LoVo (cell line): ENCODE results near the gene SHISA3.

Experiments used
- DNase-seq: peaks from one replicate; pipeline ENCODE4 v3.0.0-alpha.2; 2016; ENCODE audit warnings: low spot score

SHISA3 gene

DNA sequence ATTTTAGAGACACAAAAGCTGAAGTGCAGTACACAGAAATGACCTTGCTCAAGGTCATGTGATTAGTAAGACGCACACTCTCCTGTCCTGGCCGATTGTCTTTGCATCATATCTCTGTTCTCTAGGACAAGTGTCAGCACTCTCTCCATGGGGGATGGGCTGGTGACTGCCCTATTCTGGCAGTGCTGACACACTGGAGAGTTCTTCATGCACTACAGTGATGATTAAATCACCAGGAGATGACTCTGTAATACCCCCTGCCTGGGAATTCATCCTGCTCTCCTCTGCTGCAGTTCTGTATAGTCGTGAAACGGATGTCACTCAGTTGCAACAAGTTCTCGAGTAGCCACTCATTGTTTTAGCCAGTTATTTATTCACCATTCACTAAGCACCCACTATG lies 5.3 kb upstream of the SHISA3 start:
- DNase-seq, result no peak

DNA sequence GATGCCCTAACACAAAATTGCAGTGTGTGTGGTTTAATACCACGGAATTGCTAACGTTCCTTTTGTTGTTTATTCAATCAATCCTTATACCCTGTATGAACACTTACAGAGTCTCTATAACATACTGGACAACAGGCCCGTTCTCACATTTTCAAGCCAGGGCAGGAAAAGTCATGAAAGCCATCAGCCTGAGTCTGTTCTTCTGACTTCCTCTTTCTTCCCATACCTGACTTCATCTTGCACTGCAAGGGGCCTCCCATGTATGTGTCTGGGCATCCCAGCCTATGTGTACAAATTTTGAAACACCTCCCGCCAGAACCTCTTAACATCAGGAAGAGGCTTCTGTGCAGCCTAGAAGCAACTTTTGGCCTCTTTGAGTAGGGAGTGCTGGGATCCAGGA lies 4.9 kb upstream of the SHISA3 start:
- DNase-seq, result no peak

DNA sequence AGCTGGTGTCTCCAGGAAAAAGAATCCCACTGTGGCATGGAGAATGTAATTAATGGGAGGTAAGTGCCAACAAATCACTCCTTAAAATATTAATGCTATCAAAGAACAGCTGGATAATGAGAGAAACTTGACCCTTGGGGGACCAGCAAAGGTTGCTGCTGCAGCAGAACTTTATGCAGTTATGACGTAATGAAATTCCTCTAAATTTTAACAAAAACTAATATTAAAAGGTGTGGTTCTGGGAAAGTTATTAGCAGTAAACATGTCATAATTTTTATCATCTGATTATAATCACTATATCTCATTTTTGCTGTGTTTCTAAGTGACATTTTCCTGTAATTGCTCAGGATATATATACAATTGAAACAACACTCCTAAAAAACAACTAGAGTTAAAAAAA lies 1.7 kb upstream of the SHISA3 start:
- no peak for DNase-seq

DNA sequence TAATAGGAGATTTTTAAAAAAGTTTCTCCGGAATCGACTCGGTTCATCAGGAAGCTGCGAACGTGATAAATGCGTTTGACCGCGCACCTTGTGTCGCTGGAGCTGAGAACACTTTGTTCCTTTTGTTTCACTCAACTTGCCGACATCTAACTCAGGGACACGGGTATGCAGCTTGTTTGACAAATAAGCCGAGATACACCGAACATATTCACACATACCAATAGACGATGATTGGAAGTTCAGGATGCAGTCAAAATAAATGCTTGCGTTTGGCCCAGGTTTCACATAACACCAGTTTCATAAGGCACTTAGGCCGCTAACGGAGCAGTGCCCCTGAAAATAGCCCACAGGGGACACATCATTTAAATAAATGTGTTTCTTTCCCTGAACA lies 932 bp upstream of the SHISA3 start:
- no peak for DNase-seq

DNA sequence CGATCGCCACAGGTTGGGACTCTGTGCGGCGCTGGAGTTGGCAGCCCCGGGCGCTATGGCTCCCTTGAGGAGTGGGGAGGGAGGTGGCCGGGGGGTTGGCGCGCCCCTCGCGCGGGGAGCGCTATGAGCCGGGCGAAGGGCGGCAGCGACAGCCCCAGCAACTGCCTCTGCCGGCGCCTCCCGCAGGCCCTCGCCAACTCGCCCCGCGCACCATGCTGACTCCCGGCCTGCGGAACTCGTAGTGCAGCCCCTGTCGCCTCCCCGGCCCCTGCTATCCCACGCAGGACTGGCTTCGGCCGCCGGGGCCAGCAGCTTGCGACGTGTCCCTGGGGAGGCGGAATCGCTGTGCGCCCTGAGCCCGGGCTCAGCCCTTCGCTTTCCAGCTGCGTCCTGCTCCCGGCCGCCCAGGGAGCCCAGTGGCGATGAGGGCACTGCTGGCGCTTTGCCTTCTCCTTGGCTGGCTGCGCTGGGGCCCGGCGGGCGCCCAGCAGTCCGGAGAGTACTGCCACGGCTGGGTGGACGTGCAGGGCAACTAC lies 415 bp downstream of the SHISA3 start:
- DNase-seq, result no peak

DNA sequence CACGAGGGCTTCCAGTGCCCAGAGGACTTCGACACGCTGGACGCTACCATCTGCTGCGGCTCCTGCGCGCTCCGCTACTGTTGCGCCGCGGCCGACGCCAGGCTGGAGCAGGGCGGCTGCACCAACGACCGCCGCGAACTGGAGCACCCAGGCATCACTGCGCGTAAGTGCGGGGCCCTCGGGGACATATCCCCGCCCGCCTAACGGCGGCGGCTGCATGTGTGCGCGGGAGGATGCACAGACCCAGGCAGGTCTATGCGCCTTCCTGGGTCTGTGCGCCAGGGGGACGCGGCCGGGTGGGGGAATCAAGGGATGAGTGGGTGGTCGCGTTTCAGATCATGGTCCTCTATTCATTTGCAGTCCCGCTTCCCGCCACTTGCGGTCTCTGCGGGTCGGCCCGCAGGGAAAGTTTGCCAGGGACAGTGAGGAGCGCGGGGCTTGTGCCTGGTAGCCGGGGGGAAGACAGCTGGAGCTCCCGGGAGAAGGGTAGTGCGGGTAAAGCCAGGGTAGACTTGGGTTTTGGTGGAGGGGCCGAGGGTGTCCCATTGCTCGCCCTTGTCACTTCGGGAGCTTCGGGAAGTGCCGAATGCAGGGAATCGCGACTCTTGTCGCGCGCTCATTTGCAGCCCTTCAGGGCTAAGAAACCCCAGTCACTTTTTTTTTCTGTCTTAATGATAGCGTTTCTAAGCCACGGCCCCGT lies 1.0 kb downstream of the SHISA3 start:
- no peak for DNase-seq

DNA sequence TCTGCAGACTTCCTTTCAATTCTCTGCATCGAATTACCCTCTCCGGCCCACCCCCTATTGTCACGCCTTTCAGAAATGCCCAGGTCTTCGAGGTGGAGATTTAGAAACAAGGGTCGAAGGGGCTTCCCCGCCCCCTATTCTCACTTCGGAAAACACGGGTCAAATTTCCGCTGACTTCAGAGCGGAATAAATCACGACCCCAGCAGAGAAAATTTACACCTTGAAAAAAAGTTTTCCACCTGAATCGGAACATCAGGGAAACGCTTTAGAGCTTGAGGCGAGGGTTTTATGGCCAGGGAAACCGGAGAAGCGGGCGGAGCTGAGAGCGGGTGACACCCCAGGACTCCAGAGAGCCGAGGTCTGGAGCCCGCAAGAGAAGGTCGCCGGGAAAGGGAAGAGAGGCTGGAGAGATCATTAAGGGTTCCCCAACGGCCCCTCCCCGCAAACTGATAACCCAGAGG lies 1.6 kb downstream of the SHISA3 start:
- no peak for DNase-seq

DNA sequence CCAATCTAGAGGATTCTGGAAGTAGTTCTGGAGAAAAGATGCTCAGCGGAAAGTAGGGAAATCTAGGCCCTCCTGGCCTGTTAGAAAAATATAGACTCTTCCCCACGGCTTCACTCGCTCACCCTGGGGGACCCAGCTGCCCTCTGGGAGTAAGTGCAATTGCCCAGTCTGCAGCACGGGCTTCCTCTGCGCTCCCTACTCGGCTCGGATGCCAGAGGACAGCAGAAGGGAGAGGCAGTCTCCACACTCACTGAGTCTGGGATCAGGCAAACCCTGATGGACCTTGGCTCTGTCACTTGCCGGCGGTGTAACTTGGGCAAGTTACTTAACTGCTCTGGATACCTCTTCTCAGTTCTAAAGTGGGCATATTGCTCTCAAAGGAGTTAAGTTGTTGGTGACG lies 2.1 kb downstream of the SHISA3 start:
- no peak for DNase-seq

DNA sequence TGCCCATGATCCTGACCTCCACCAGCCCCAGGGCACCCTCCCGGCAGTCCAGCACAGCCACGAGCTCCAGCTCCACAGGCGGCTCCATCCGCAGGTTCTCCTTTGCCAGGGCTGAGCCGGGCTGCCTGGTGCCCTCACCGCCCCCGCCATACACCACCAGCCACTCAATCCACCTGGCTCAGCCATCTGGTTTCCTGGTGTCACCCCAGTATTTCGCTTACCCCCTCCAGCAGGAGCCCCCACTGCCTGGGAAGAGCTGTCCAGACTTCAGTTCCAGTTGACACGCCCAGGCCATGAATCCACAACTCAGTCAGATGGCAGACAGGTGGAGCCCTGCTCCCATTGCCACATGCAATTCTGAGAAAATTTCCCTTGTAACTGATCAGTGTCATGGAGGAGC lies 3.9 kb downstream of the SHISA3 start:
- DNase-seq, result no peak

DNA sequence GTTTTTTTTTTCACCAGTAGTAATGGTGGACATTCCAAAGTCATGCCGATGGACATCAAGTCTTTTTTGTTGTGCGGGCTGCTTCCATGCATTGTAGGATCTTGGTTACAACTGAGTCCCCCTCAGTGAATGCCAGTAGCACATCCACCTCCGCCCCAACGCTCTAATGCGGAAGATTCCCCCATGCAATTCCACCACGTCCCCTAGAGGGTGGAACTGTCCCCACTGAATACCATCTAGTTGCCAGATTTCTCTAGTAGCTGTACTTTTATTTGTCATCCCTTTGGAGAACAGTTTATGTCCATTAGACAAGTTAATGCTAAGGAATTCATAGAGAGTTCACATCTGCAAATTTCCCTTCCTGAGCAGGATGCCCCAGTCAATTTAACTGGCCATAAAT lies 6.7 kb downstream of the SHISA3 start:
- DNase-seq, result no peak

DNA sequence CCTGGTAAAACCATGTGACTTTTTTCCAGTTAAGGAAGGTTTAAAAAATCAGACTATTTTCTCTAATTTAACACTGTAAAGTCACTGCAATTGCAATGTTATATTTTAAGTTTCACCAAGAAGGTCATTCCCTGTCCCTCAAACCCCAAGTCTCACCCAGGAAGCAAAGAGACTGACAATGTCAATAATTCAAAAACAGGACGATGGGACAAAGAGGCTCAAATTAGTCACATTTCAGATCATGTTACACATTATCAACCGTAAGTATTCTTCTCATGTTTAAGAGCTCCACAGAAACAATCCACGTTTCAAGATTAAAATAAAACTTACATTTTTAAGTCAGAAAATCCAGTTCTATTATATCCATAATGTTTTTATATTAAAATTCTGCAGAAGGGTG lies 13.2 kb downstream of the SHISA3 start:
- no peak for DNase-seq

DNA sequence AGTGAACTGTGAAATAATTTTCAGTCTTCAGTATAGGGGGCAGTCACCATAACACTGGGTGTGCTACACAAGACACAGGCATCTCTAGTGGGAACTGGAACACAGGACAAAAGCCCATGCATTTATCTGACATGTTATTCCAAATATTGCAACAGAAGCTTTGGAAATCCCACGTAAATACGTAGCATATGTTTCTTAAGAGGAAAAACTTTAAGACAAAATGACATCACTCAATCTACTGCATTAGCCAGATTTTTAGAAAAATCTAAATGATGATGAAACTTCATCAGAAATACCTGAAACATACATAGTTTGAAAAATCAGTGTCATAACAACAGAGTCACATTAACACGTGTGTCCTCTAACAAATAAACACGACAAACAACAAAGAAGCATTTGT lies 14.5 kb downstream of the SHISA3 start:
- no peak for DNase-seq

DNA sequence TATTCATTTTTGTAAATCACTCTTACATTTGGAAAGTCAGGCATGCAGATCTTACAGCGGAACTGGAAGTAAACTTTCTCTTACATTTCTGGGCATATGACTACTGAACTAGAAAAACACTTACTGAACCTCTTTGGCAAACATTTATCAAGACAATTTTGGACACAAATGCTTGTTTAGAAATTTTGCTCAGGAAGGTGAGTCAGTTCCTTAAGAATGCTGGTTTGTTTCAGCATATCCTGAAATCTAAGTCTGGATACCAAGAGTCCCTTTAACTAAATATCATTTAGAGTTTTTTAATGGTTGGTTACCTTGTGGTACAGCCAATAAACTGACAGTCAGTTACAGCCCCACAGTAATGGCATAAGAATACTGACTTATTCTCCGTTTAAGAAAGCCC lies 15.0 kb downstream of the SHISA3 start:
- DNase-seq, result no peak

DNA sequence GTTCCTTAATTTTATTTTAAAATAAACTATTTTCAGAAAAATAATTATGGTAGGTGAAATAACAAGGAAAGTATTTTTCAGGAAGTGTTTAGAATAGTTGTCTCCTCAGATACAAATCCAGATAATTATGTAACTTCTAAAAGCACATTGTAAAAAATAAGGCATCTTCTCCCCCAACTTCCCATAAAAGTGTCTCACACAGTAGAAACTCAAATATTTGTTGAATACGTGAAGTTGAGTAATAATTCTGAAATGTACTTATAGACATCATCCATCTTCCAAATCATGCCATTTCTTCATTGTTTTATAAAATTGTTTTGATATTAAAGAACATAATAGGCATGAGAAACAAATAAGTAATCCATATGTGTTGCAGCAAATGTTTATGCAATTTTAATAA lies 18.0 kb downstream of the SHISA3 start:
- no peak for DNase-seq

DNA sequence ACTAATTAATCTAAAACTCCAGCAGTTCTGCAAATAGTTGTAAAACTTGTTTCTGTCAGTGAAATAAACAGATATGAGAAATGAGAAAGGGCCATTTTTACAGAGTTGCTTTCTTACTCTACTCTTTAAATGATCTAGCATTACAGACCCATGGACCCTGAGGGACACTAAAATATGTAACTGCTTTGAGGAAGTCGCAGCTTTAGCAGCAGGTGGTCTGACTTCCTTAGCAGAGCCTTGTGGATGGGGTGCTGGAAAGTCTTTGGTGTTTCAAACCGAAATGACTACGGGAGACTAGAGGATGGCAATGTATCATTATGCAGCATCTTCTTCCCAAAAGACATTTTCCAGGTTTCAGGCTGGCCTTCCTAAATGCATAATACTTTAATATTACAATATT lies 18.7 kb downstream of the SHISA3 start:
- DNase-seq, result no peak

DNA sequence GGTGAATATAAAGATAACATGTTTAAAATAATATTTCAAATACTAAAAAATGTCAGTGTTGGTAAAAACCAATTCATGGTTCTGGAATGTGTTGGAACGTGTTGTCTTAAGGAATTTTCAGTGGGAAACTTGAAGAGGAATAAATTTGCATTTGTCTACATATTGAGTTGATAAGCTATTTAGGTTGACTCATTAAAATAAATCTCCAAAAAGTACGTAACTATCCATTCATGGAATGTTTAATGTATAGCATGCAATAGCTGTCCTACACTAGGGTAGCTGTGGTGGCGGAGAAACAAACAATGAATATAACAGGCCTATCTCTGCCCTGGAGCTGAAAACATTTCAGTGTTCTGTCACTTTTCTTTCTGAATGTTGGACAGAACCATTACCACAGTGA lies 20.3 kb downstream of the SHISA3 start:
- no peak for DNase-seq

DNA sequence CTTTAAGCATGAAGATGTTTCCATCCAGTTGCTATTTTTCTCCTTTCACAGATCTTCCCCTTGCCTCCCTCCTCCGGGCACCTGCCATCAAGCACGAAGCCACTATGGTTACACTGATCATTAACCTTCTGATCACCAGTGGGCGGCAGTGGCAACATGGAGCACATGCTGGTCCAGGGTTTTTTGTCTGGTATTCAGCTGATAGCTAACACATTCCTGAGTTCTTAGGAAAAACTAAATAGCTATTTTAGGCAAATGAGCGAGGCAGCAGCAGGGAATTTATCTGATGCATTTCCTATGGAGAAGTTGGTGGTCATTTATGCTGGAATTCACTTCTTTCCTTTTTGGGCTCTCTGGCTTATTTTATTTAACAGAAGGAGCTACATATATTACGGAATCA lies 22.9 kb downstream of the SHISA3 start:
- DNase-seq, result no peak

DNA sequence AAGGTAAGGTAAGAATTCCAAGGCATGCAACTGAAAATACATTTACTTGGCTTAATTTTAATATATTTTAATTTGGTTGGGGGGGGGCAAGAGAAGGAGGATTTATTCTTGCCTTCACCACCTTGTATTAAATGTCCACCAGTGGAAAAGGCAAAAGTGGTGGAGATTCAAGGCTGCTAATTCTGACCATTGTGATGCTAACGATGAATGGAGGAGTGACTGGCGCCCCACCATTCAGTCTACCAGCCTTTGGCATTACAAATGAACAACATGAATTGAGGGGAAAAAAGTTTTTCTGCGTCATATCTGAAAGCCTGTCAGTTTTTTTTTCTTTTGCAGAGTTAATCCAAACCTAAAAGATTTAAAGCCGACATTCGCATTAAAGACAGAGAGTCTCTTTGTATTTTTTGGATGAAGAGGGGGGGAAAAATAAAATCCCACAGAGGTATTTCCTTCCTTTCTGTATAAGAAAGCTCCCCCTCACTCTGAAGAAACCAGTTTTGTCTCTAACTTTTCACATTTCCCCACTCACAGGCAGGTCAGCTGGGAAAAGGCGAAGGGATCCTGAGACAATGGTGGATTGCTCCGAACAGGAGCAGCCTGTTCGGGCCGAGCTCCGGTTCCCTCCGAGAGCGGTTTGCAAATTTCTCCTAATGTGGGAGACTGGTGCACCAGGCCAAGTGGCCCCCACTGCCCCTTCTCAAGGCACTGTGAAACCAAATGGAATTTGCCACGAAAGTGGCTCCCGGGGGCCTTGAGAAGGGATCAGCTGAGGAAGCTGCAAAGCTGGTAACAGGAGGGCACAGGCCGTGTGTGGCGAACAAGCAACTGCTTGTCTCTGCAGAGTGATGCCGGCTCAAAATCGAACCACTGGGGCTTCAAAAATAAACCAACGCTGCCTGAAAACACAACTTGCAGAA lies 28.1 kb downstream of the SHISA3 start:
- no peak for DNase-seq

DNA sequence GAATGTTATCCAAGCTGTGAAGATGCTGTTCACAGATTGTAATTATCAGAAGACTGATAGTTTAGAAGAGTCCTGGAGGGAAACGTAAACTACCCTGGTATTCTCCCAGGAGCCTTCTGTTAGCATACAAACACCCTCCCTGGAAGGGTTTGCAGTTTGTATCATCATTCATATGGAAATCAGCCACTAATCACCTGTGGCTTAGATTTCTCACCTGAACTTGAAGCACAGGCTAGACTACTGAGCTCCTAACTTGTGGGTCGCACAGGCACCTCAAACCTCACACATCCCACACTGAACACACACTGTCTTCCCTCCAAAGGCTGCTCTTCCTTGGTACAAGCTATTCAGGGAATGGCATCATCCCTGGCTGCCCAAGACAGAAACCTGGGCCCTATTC lies 30.7 kb downstream of the SHISA3 start:
- no peak for DNase-seq

DNA sequence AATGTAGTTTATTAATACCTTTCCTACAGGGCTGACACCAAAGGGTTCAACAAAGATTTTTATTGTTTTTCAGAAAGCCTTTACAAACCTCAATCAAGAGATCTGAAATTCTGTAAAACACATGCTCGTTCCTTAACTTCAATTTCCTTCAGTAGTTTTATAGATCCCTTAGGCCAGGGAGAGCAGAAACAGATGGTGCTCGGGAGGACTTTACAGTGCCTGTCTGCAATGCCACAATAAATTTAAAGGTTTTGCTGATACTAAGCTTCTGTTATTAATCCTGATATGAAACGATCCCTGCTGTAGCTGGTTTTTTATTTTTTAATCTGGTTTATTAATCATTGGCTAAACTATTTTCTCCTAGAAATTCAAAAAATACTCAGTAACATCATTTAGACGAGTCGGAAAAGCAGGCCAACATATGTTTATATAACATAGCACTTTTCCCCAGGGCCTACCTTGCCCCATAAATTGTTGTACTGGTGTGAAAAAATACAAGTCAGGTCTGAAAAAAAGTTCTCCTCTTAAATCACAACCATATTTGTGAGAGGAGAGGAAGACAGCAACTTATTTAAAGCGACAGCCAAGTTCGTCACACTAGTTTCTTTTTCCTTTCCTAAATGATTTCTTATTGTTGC lies 39.8 kb downstream of the SHISA3 start:
- DNase-seq, result no peak

DNA sequence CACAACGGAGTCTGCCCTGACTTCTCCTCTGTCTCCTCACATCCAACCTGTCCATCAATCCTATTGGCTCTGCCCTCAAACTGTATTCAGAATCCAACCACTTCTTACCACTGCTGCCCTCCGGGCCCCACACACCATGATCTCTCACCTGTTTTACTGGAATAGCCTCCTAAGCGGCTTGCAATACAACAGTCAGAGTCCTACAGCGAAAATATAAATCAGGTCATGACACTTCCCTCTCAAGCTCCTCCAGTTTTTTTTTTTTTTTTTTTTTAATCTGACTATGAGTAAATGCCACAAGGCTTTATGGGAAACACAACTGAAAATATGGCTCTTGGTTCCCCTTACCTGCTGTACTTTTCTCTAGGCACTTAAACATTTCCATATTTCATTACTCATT lies 42.8 kb downstream of the SHISA3 start:
- no peak for DNase-seq

DNA sequence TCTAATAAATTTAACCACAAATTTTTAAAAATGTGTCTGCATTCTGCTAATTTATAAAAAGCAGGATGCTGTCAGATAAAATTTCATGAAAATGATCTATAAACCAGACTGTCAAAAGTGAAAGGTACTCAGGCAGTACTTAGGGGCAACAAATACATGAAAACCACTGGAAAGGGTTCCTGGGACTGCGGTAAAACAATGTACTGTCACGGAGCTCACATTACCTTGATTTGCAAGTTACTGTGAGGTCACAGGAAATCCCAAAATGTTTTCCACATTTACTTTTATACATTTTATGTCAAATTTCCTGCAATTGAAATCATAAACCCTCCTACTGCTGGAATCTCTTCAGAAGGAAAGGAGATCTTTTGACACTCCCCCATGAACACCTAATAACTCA lies 45.3 kb downstream of the SHISA3 start:
- DNase-seq, result no peak

DNA sequence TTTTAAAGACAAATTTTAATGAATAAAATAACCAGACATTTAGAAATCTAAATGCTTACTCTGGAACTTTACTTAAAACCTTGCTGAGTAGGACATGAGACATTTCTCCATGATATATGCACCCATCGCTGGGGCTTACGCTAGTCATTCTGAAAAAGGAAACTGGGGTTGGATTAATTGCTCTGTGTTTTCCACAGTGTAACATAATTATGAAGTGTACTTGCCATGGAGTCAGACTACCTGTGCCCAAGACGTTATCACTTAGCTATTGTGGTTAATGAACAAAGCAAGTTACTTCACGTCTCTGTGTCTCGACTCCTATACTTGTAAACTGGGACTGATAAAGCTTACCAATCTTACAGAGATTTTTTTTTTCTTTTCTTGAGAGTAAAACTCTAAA lies 47.8 kb downstream of the SHISA3 start:
- no peak for DNase-seq
